Activated naive CD4-positive, alpha-beta T cell treated with Interleukin-2 at 50 U/mL for 16 hours (primary cell): ENCODE results near the gene CHST11.
"Not testable (repeated sequence)": the region's sequence is repeated elsewhere in the genome, so short reads cannot be mapped to it uniquely, and the experiment has no call there.

Source experiments
- DNase-seq: peaks from one replicate; pipeline ENCODE4 v3.0.0-alpha.2; 2020

The CHST11 gene

GRCh38 chr12:104730763-104731162 is 274.0 kb downstream of the CHST11 start:
- DNase-seq: no peak

- DNase-seq: peak; percentile 26
Measured at GRCh38 chr12:104733717-104734175, 277.0 kb downstream of the CHST11 start.

GRCh38 chr12:104734541-104735095 is 277.9 kb downstream of the CHST11 start:
- DNase-seq: no peak

- no peak for DNase-seq
Measured at GRCh38 chr12:104735801-104736200, 279.1 kb downstream of the CHST11 start.

GRCh38 chr12:104736307-104736706 is 279.6 kb downstream of the CHST11 start:
- no peak for DNase-seq

- no peak for DNase-seq
Measured at GRCh38 chr12:104737113-104737512, 280.4 kb downstream of the CHST11 start.

GRCh38 chr12:104737791-104738301 is 281.1 kb downstream of the CHST11 start:
- DNase-seq: no peak

GRCh38 chr12:104738331-104738730 is 281.6 kb downstream of the CHST11 start:
- no peak for DNase-seq

GRCh38 chr12:104738776-104739642 is 282.3 kb downstream of the CHST11 start:
- DNase-seq: no peak

GRCh38 chr12:104740668-104741067 is 283.9 kb downstream of the CHST11 start:
- no peak for DNase-seq

- no peak for DNase-seq
Measured at GRCh38 chr12:104741077-104741476, 284.3 kb downstream of the CHST11 start.

GRCh38 chr12:104741497-104742367 is 285.0 kb downstream of the CHST11 start:
- DNase-seq: no peak

- no peak for DNase-seq
Measured at GRCh38 chr12:104742551-104743201, 285.9 kb downstream of the CHST11 start.

GRCh38 chr12:104743202-104743580 is 286.4 kb downstream of the CHST11 start:
- DNase-seq: no peak

- DNase-seq: not testable (repeated sequence)
Measured at GRCh38 chr12:104743753-104744548, 287.2 kb downstream of the CHST11 start.

GRCh38 chr12:104746467-104747088 is 289.8 kb downstream of the CHST11 start:
- DNase-seq: no peak

- no peak for DNase-seq
Measured at GRCh38 chr12:104747330-104747729, 290.6 kb downstream of the CHST11 start.

- DNase-seq: no peak
Measured at GRCh38 chr12:104747955-104748354, 291.2 kb downstream of the CHST11 start.

GRCh38 chr12:104748356-104748755 is 291.6 kb downstream of the CHST11 start:
- no peak for DNase-seq

GRCh38 chr12:104748790-104749189 is 292.0 kb downstream of the CHST11 start:
- DNase-seq: no peak

GRCh38 chr12:104749545-104749944 is 292.8 kb downstream of the CHST11 start:
- no peak for DNase-seq
